K562 (cell line): ENCODE measurements around the gene ARSA.

Source experiments
- CEBPZ ChIP-seq: fragments of 150-350 bp; IDR thresholded peaks from 2 replicates; pipeline ENCODE4 v1.6.1; 2014; ENCODE audit warnings: low read depth, mild to moderate bottlenecking, low read length, borderline replicate concordance
- DNMT1 ChIP-seq: fragments of 450-650 bp; IDR thresholded peaks from 2 replicates; pipeline ENCODE4 v1.6.1; 2016; ENCODE audit warnings: antibody characterized with exemption, mild to moderate bottlenecking
- EGR1 ChIP-seq: fragments of 450-650 bp; conservative IDR thresholded peaks from 2 replicates; pipeline ENCODE4 v1.6.1; 2017; ENCODE audit warnings: mild to moderate bottlenecking
- ELF1 ChIP-seq: fragments of 200-800 bp; sonication (Bioruptor generic); IDR thresholded peaks from 2 replicates; pipeline ENCODE4 v1.6.1; 2016; ENCODE audit warnings: missing genetic modification characterization, missing compliant biosample characterization
- FOXA3 ChIP-seq, 2 experiments: fragments of 450-650 bp in 1 of 2; sonication (generic) in 1 of 2; formaldehyde crosslinking; IDR thresholded peaks in 1 of 2; conservative IDR thresholded peaks in 1 of 2; 2 replicates each; pipeline versions ENCODE4 v1.4.0 to v1.8.0; 2020 to 2022; ENCODE audit warnings: mild to moderate bottlenecking in 2 of 2, missing genetic modification reagents in 1 of 2
- JUNB ChIP-seq: fragments of 450-650 bp; formaldehyde crosslinking; conservative IDR thresholded peaks from 2 replicates; pipeline ENCODE4 v1.4.0; 2020; ENCODE audit warnings: mild to moderate bottlenecking
- KHSRP ChIP-seq: fragments of 450-650 bp; IDR thresholded peaks from 2 replicates; pipeline ENCODE4 v1.6.1; 2017
- NFATC3 ChIP-seq: fragments of 450-650 bp; IDR thresholded peaks from 2 replicates; pipeline ENCODE4 v1.6.1; 2017; ENCODE audit warnings: mild to moderate bottlenecking
- NFE2 ChIP-seq: IDR thresholded peaks from 2 replicates; pipeline ENCODE4 v1.6.1; 2014; ENCODE audit warnings: antibody characterized with exemption, low read depth
- PTBP1 ChIP-seq: fragments of 200-400 bp; formaldehyde crosslinking; IDR thresholded peaks from 2 replicates; pipeline ENCODE4 v1.6.1; 2017; ENCODE audit warnings: low read depth, low read length
- ZNF274 ChIP-seq: IDR thresholded peaks from 2 replicates; pipeline ENCODE4 v1.6.1; 2011; ENCODE audit warnings: low read depth, mild to moderate bottlenecking, low read length, moderate library complexity, borderline replicate concordance
- ZNF347 ChIP-seq: fragments of 450-650 bp; formaldehyde crosslinking; IDR thresholded peaks from 2 replicates; pipeline ENCODE4 v1.4.0; 2020; ENCODE audit warnings: low read depth, mild to moderate bottlenecking, moderate library complexity
- TF ChIP-seq, protein P1 (sequence below), 3 experiments: IDR thresholded peaks in 2 of 3; conservative IDR thresholded peaks in 1 of 3; 2 replicates each; pipeline ENCODE4 v1.5.1; 2011 to 2012; ENCODE audit warnings: low read length in 3 of 3, mild to moderate bottlenecking in 3 of 3, control low read depth in 2 of 3, improper control_type of control experiment in 1 of 3, inconsistent platforms in 1 of 3, low read depth in 1 of 3, mixed read lengths in 1 of 3, moderate library complexity in 1 of 3; ENCODE audit not compliant: insufficient read depth in 2 of 3
- TF ChIP-seq, protein P2 (sequence below): fragments of 450-650 bp; IDR thresholded peaks from 2 replicates; pipeline ENCODE4 v1.6.1; 2016; ENCODE audit warnings: low read depth

DNA sequence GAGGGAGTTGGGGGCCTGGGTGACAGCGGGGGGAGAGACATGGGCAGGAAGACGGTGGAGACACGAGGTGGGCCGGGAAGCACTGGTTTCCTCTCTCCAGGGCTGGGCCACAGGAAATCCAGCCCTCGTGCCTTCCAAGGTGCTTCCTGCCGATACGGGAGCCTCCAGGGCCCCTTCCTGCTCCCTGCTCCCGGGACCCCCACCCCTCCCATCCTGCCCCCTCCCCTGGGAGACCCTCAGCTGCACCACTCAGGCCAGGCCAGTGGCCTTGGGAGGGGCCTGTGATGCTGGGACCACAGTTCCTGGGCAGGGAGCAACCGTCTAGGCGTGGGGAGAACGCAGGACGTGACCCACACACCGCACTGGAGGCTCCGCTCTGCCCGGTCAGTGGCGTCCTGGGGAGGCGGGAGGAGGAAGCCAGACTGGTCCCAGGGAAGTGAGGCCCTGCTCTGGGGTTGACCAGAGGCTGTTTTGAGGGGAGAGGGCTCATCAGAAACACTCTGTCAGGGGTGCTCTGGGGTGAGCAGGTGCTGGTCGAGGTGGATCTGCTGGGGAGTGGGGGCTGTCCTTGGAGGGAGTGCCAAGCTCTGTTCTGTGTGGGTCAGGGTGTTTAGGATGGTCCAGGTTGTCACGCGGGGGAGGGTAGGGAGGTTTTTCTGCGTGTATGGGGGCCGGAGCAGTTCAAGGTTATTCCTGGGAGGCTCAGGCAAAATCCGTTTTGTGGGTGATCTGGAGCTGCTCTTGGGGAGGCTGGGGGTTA lies 44.7 kb upstream of the ARSA start, which contains the start of gene SHANK3:
- TF ChIP-seq PTBP1 (no peak), CEBPZ (no peak), KHSRP (no peak), JUNB (CRISPR knock-in tag) (no peak), EGR1 (no peak), NFE2 (no peak), ZNF274 (no peak), NFATC3 (no peak), ELF1 (tag) (no peak), FOXA3 (CRISPR knock-in tag; conservative IDR thresholded peaks at IDR 0.05 in 1 of 2, IDR thresholded peaks at IDR 0.05 in 1 of 2) (no peak), DNMT1 (no peak), ZNF347 (CRISPR knock-in tag) (no peak)
- TF ChIP-seq, protein P1, sequence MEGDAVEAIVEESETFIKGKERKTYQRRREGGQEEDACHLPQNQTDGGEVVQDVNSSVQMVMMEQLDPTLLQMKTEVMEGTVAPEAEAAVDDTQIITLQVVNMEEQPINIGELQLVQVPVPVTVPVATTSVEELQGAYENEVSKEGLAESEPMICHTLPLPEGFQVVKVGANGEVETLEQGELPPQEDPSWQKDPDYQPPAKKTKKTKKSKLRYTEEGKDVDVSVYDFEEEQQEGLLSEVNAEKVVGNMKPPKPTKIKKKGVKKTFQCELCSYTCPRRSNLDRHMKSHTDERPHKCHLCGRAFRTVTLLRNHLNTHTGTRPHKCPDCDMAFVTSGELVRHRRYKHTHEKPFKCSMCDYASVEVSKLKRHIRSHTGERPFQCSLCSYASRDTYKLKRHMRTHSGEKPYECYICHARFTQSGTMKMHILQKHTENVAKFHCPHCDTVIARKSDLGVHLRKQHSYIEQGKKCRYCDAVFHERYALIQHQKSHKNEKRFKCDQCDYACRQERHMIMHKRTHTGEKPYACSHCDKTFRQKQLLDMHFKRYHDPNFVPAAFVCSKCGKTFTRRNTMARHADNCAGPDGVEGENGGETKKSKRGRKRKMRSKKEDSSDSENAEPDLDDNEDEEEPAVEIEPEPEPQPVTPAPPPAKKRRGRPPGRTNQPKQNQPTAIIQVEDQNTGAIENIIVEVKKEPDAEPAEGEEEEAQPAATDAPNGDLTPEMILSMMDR (IDR thresholded peaks at IDR 0.05 in 2 of 3, conservative IDR thresholded peaks at IDR 0.05 in 1 of 3; ENCODE audit: insufficient read depth in 2 of 3, low read depth in 1 of 3, low read length in 3 of 3): no peak
- TF ChIP-seq, protein P2, sequence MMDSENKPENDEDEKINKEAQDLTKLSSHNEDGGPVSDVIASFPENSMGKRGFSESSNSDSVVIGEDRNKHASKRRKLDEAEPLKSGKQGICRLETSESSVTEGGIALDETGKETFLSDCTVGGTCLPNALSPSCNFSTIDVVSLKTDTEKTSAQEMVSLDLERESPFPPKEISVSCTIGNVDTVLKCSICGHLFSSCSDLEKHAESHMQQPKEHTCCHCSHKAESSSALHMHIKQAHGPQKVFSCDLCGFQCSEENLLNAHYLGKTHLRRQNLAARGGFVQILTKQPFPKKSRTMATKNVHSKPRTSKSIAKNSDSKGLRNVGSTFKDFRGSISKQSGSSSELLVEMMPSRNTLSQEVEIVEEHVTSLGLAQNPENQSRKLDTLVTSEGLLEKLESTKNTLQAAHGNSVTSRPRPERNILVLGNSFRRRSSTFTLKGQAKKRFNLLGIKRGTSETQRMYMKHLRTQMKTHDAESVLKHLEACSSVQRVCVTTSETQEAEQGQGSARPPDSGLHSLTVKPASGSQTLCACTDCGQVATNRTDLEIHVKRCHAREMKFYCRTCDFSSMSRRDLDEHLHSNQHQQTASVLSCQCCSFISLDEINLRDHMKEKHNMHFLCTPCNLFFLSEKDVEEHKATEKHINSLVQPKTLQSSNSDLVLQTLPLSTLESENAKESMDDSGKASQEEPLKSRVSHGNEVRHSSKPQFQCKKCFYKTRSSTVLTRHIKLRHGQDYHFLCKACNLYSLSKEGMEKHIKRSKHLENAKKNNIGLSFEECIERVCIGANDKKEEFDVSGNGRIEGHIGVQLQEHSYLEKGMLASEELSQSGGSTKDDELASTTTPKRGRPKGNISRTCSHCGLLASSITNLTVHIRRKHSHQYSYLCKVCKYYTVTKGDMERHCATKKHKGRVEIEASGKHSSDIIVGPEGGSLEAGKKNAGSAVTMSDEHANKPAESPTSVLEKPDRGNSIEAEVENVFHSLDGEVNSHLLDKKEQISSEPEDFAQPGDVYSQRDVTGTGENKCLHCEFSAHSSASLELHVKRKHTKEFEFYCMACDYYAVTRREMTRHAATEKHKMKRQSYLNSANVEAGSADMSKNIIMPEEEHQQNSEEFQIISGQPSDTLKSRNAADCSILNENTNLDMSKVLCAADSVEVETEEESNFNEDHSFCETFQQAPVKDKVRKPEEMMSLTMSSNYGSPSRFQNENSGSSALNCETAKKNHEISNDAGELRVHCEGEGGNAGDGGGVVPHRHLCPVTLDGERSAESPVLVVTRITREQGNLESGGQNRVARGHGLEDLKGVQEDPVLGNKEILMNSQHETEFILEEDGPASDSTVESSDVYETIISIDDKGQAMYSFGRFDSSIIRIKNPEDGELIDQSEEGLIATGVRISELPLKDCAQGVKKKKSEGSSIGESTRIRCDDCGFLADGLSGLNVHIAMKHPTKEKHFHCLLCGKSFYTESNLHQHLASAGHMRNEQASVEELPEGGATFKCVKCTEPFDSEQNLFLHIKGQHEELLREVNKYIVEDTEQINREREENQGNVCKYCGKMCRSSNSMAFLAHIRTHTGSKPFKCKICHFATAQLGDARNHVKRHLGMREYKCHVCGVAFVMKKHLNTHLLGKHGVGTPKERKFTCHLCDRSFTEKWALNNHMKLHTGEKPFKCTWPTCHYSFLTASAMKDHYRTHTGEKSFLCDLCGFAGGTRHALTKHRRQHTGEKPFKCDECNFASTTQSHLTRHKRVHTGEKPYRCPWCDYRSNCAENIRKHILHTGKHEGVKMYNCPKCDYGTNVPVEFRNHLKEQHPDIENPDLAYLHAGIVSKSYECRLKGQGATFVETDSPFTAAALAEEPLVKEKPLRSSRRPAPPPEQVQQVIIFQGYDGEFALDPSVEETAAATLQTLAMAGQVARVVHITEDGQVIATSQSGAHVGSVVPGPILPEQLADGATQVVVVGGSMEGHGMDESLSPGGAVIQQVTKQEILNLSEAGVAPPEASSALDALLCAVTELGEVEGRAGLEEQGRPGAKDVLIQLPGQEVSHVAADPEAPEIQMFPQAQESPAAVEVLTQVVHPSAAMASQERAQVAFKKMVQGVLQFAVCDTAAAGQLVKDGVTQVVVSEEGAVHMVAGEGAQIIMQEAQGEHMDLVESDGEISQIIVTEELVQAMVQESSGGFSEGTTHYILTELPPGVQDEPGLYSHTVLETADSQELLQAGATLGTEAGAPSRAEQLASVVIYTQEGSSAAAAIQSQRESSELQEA: no peak
